ENCODE results near the gene PSME2.
A peak's percentile ranks its signal among the peaks of the same experiment; 100 is the strongest.

Gene PSME2

GRCh38 chr14:24160850-24161804, 14.7 kb upstream of the PSME2 start, which contains the start of gene IRF9 (continued):
- TF ChIP-seq, protein P1, sequence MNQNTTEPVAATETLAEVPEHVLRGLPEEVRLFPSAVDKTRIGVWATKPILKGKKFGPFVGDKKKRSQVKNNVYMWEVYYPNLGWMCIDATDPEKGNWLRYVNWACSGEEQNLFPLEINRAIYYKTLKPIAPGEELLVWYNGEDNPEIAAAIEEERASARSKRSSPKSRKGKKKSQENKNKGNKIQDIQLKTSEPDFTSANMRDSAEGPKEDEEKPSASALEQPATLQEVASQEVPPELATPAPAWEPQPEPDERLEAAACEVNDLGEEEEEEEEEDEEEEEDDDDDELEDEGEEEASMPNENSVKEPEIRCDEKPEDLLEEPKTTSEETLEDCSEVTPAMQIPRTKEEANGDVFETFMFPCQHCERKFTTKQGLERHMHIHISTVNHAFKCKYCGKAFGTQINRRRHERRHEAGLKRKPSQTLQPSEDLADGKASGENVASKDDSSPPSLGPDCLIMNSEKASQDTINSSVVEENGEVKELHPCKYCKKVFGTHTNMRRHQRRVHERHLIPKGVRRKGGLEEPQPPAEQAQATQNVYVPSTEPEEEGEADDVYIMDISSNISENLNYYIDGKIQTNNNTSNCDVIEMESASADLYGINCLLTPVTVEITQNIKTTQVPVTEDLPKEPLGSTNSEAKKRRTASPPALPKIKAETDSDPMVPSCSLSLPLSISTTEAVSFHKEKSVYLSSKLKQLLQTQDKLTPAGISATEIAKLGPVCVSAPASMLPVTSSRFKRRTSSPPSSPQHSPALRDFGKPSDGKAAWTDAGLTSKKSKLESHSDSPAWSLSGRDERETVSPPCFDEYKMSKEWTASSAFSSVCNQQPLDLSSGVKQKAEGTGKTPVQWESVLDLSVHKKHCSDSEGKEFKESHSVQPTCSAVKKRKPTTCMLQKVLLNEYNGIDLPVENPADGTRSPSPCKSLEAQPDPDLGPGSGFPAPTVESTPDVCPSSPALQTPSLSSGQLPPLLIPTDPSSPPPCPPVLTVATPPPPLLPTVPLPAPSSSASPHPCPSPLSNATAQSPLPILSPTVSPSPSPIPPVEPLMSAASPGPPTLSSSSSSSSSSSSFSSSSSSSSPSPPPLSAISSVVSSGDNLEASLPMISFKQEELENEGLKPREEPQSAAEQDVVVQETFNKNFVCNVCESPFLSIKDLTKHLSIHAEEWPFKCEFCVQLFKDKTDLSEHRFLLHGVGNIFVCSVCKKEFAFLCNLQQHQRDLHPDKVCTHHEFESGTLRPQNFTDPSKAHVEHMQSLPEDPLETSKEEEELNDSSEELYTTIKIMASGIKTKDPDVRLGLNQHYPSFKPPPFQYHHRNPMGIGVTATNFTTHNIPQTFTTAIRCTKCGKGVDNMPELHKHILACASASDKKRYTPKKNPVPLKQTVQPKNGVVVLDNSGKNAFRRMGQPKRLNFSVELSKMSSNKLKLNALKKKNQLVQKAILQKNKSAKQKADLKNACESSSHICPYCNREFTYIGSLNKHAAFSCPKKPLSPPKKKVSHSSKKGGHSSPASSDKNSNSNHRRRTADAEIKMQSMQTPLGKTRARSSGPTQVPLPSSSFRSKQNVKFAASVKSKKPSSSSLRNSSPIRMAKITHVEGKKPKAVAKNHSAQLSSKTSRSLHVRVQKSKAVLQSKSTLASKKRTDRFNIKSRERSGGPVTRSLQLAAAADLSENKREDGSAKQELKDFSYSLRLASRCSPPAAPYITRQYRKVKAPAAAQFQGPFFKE (tag by site-specific recombination; IDR thresholded peaks at IDR 0.05; ENCODE audit: borderline replicate concordance), result no peak
- TF ChIP-seq ZSCAN30 (tag by site-specific recombination; IDR thresholded peaks at IDR 0.05) (no peak; the same call in 1 of the 2 replicates), ZNF274 (IDR thresholded peaks at IDR 0.05; ENCODE audit: low read length) (no peak), ZNF274 (tag by site-specific recombination; IDR thresholded peaks at IDR 0.05; ENCODE audit: borderline replicate concordance) (no peak), ZNF639 (tag by site-specific recombination; IDR thresholded peaks at IDR 0.05) (peak; percentile 79; the same call in 1 of the 2 replicates), ZNF548 (tag by site-specific recombination; IDR thresholded peaks at IDR 0.05) (no peak), ZNF777 (tag by site-specific recombination; IDR thresholded peaks at IDR 0.05; ENCODE audit: borderline replicate concordance) (no peak), ZBTB7A (tag by site-specific recombination; IDR thresholded peaks at IDR 0.05; ENCODE audit: low read depth) (no peak), ATF2 (tag by site-specific recombination; IDR thresholded peaks at IDR 0.05; ENCODE audit: low read depth) (no peak), HOXC10 (CRISPR knock-in tag; IDR thresholded peaks at IDR 0.05) (no peak), ZNF23 (tag by site-specific recombination; IDR thresholded peaks at IDR 0.05; ENCODE audit: borderline replicate concordance) (no peak), ZNF544 (tag by site-specific recombination; IDR thresholded peaks at IDR 0.05) (no peak), ZEB2 (tag by site-specific recombination; IDR thresholded peaks at IDR 0.05) (peak; percentile 85), SALL2 (tag by site-specific recombination; IDR thresholded peaks at IDR 0.05; ENCODE audit: borderline replicate concordance) (no peak), SCRT2 (tag by site-specific recombination; IDR thresholded peaks at IDR 0.05) (no peak), ZNF660 (tag by site-specific recombination; IDR thresholded peaks at IDR 0.05) (no peak; the same call in 1 of the 2 replicates), GFI1B (tag by site-specific recombination; IDR thresholded peaks at IDR 0.05) (no peak), KLF7 (tag by site-specific recombination; IDR thresholded peaks at IDR 0.05; ENCODE audit: borderline replicate concordance) (peak; percentile 67), ZXDB (tag by site-specific recombination; IDR thresholded peaks at IDR 0.05) (peak; percentile 89), HOXD13 (CRISPR knock-in tag; IDR thresholded peaks at IDR 0.05; ENCODE audit: borderline replicate concordance) (no peak), ZNF776 (tag by site-specific recombination; IDR thresholded peaks at IDR 0.05; ENCODE audit: borderline replicate concordance) (no peak), ZBTB11 (tag by site-specific recombination; conservative IDR thresholded peaks at IDR 0.05; ENCODE audit: low read depth) (no peak), ZNF223 (tag by site-specific recombination; IDR thresholded peaks at IDR 0.05) (no peak), ZNF514 (tag by site-specific recombination; IDR thresholded peaks at IDR 0.05) (no peak)
- TF ChIP-seq, protein P2, sequence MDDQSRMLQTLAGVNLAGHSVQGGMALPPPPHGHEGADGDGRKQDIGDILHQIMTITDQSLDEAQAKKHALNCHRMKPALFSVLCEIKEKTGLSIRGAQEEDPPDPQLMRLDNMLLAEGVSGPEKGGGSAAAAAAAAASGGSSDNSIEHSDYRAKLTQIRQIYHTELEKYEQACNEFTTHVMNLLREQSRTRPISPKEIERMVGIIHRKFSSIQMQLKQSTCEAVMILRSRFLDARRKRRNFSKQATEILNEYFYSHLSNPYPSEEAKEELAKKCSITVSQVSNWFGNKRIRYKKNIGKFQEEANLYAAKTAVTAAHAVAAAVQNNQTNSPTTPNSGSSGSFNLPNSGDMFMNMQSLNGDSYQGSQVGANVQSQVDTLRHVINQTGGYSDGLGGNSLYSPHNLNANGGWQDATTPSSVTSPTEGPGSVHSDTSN (CRISPR knock-in tag; IDR thresholded peaks at IDR 0.05), result no peak; the same call in 1 of the 2 replicates
